ENCODE results near the gene NNMT. TPM values are rescaled to one million over a fixed set of nuclear protein-coding genes. Genes with fewer than 3 reads are reported as not detected.

The NNMT gene
- total RNA-seq, 1 experiment from 2014 or later, result not detected

GRCh38 chr11:114273071-114273470, 23.1 kb upstream of the NNMT start:
- no peak overlapping the region for H3K4me3 ChIP-seq (replicated peaks in 1 of 2; ENCODE audit: low read depth in 1 of 2, low read length in 2 of 2)
- no peak overlapping the region for H3K9ac ChIP-seq (ENCODE audit: low read length)
- H3K27ac ChIP-seq (ENCODE audit: low read depth, low read length), result no peak overlapping the region
- no peak overlapping the region for H3K4me2 ChIP-seq (ENCODE audit: low read length)
- H3K36me3 ChIP-seq (ENCODE audit: control insufficient read depth in 1 of 2, insufficient read depth in 2 of 2, low read length in 2 of 2), result no peaks in the 10 kb centered on the region
- H3K9me3 ChIP-seq (ENCODE audit: control insufficient read depth in 1 of 2, insufficient read depth in 1 of 2, low read depth in 1 of 2, low read length in 2 of 2), result 0 out of 4 replicates have a peak, but pooled peaks cover 0 to 3% of the 10 kb centered on the region in 2 experiments
- CTCF ChIA-PET, result no interaction called here
- H3K4me1 ChIP-seq (ENCODE audit: control insufficient read depth in 1 of 2, insufficient read depth in 2 of 2, low read length in 2 of 2), result no peaks in the 10 kb centered on the region
- no peak for TF ChIP-seq POLR2A (IDR thresholded peaks at IDR 0.05; ENCODE audit: borderline replicate concordance, extremely low read depth, insufficient read depth, insufficient read length)
- no peak for TF ChIP-seq SP1 (IDR thresholded peaks at IDR 0.05; ENCODE audit: low read depth)
- H3K79me2 ChIP-seq (ENCODE audit: insufficient read depth, low read length), result no peaks in the 10 kb centered on the region
- ATAC-seq (no peak), DNase-seq (ENCODE audit: low read depth, low spot score) (no peak)
- no peak overlapping the region for H2AFZ ChIP-seq (ENCODE audit: low read depth, low read length, poor library complexity, severe bottlenecking)
- intact Hi-C loops (cut with micrococcal nuclease), result no loop called here
- no TSS peak for BruUV-seq (replicated peaks)
- POLR2A ChIA-PET, result interaction anchor here (0.5 kb wide), 1 partner anchor 396 kb away, joined by 4 read pairs; no protein-coding TSS in a partner anchor
- RAD21 ChIA-PET (ENCODE audit: low non-redundant PET in 1 of 2, low total read pairs in 2 of 2, uncharacterized antibody in 2 of 2, unreplicated experiment in 2 of 2), result no interaction called here
- H3K27me3 ChIP-seq (ENCODE audit: insufficient read depth, low read length), result peaks cover 43% of the 10 kb centered on the region
- H4K20me1 ChIP-seq (ENCODE audit: insufficient read depth), result no peaks in the 10 kb centered on the region
- H3K9me2 ChIP-seq (ENCODE audit: insufficient read depth), result no peaks in the 10 kb centered on the region

- no peaks in the 10 kb centered on the region for H3K79me2 ChIP-seq (ENCODE audit: insufficient read depth, low read length)
- BruUV-seq (replicated peaks), result no TSS peak
- no peaks in the 10 kb centered on the region for H3K36me3 ChIP-seq (ENCODE audit: control insufficient read depth in 1 of 2, insufficient read depth in 2 of 2, low read length in 2 of 2)
- TF ChIP-seq MAX (IDR thresholded peaks at IDR 0.05), result no peak
- TF ChIP-seq ZBTB33 (IDR thresholded peaks at IDR 0.05; ENCODE audit: extremely low read depth, insufficient replicate concordance, low read length), result no peak
- no peak for TF ChIP-seq ZNF274 (IDR thresholded peaks at IDR 0.05; ENCODE audit: low read depth, low read length)
- H3K9ac ChIP-seq (ENCODE audit: low read length), result no peak overlapping the region
- H2AFZ ChIP-seq (ENCODE audit: low read depth, low read length, poor library complexity, severe bottlenecking), result no peak overlapping the region
- intact Hi-C loops (cut with micrococcal nuclease), result no loop called here
- no peaks in the 10 kb centered on the region for H3K9me2 ChIP-seq (ENCODE audit: insufficient read depth)
- CTCF ChIA-PET, result no interaction called here
- 0 out of 4 replicates have a peak, but pooled peaks cover 0 to 3% of the 10 kb centered on the region in 2 experiments for H3K9me3 ChIP-seq (ENCODE audit: control insufficient read depth in 1 of 2, insufficient read depth in 1 of 2, low read depth in 1 of 2, low read length in 2 of 2)
- DNase-seq (ENCODE audit: low read depth, low spot score) (no peak), ATAC-seq (no peak)
- no peaks in the 10 kb centered on the region for H4K20me1 ChIP-seq (ENCODE audit: insufficient read depth)
- H3K27ac ChIP-seq (ENCODE audit: low read depth, low read length), result no peak overlapping the region
- no peak overlapping the region for H3K4me2 ChIP-seq (ENCODE audit: low read length)
- RAD21 ChIA-PET (ENCODE audit: low non-redundant PET in 1 of 2, low total read pairs in 2 of 2, uncharacterized antibody in 2 of 2, unreplicated experiment in 2 of 2), result no interaction called here
- POLR2A ChIA-PET, result no interaction called here
- H3K4me3 ChIP-seq (replicated peaks in 1 of 2; ENCODE audit: low read depth in 1 of 2, low read length in 2 of 2), result no peak overlapping the region
- peaks cover 42% of the 10 kb centered on the region for H3K27me3 ChIP-seq (ENCODE audit: insufficient read depth, low read length)
- H3K4me1 ChIP-seq (ENCODE audit: control insufficient read depth in 1 of 2, insufficient read depth in 2 of 2, low read length in 2 of 2), result no peaks in the 10 kb centered on the region
Measured at GRCh38 chr11:114273890-114274635, 22.1 kb upstream of the NNMT start.

All from HCT116 (cell line).